Measurements from ENCODE around the gene MME. TPM values are rescaled to one million over a fixed set of nuclear protein-coding genes. Genes with fewer than 3 reads are reported as not detected.

Gene MME
- total RNA-seq, 2 donors from 2014 or later: 56.3 to 103 TPM

DNA sequence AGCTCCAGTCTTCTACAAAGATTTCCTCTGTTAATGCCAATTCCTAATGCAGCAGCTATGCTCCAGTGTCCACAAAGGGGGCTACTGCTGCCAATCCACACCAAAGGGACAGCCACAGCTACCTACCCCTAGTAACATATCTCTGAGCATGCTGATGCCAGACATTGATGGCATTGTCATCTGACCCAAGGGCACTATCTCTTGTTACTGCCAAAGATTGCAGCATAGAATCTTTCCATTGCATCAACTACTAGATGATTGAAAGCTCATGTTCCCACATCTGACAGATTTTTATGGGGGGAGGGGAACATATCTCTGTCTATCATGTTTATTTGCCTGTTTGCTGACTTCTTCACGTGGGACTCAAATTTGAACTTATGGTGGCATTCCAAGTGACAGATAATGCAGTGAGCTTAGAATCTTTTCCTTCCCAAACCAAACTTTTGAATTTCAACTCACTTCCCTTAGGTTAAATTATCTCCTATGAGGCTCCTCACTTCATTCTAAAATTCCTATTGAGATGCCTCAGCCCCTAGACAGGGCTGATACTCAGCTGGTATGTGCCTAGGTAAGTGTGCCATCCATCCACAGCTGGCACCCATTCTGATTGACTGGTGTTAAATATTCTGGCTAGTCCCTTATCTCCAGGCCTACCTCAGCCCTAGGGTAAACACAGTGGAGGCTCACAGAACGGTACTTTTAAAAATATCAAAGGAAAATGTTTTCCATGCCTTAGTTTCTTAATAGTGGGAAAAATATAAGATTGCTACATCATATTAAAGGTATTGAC, 113.0 kb downstream of the MME start:
- DNase-seq (ENCODE audit: low spot score): no peak
- intact Hi-C loops (cut with DNase I): no loop called here
- Histone ChIP-seq H3K36me3 (no peaks in the 10 kb centered on the region), H3K9me3 (no peaks in the 10 kb centered on the region), H3K4me1 (replicated peaks) (no peaks in the 10 kb centered on the region), H3K27ac (no peak overlapping the region), H3K4me3 (no peak overlapping the region), H3K27me3 (replicated peaks; ENCODE audit: insufficient read depth) (no peaks in the 10 kb centered on the region)
- TF ChIP-seq, protein P1, sequence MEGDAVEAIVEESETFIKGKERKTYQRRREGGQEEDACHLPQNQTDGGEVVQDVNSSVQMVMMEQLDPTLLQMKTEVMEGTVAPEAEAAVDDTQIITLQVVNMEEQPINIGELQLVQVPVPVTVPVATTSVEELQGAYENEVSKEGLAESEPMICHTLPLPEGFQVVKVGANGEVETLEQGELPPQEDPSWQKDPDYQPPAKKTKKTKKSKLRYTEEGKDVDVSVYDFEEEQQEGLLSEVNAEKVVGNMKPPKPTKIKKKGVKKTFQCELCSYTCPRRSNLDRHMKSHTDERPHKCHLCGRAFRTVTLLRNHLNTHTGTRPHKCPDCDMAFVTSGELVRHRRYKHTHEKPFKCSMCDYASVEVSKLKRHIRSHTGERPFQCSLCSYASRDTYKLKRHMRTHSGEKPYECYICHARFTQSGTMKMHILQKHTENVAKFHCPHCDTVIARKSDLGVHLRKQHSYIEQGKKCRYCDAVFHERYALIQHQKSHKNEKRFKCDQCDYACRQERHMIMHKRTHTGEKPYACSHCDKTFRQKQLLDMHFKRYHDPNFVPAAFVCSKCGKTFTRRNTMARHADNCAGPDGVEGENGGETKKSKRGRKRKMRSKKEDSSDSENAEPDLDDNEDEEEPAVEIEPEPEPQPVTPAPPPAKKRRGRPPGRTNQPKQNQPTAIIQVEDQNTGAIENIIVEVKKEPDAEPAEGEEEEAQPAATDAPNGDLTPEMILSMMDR (IDR thresholded peaks at IDR 0.05): no peak
- 78% methylated on average over 2 of the region's 2 CpGs for WGBS

DNA sequence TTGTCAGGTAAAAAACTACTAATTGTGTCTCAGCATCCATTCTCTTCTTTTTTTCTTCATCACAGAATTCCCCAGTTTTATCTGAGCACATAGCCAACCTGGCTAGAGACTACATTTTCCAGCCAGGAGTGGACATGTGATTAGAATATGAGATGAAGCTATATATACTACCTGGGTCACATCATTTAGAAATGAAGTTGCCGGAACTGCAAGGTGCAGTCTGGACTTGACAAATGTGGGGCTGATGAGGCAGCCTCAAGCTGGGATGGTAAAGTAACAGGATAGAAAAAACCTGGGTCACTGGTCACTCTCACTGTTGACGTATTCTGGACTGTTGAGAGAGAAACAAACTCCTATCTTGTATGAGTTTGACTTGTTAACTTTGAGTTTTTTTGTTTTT, 113.7 kb downstream of the MME start:
- 94% methylated on average over 2 of the region's 2 CpGs for WGBS
- intact Hi-C loops (cut with DNase I): no loop called here
- Histone ChIP-seq H3K9me3 (no peaks in the 10 kb centered on the region), H3K4me1 (replicated peaks) (no peaks in the 10 kb centered on the region), H3K36me3 (no peaks in the 10 kb centered on the region), H3K27me3 (replicated peaks; ENCODE audit: insufficient read depth) (no peaks in the 10 kb centered on the region), H3K4me3 (no peak overlapping the region), H3K27ac (no peak overlapping the region)
- TF ChIP-seq, protein P1 (IDR thresholded peaks at IDR 0.05): no peak
- no peak for TF ChIP-seq POLR2A (IDR thresholded peaks at IDR 0.05)
- no peak for DNase-seq (ENCODE audit: low spot score)

DNA sequence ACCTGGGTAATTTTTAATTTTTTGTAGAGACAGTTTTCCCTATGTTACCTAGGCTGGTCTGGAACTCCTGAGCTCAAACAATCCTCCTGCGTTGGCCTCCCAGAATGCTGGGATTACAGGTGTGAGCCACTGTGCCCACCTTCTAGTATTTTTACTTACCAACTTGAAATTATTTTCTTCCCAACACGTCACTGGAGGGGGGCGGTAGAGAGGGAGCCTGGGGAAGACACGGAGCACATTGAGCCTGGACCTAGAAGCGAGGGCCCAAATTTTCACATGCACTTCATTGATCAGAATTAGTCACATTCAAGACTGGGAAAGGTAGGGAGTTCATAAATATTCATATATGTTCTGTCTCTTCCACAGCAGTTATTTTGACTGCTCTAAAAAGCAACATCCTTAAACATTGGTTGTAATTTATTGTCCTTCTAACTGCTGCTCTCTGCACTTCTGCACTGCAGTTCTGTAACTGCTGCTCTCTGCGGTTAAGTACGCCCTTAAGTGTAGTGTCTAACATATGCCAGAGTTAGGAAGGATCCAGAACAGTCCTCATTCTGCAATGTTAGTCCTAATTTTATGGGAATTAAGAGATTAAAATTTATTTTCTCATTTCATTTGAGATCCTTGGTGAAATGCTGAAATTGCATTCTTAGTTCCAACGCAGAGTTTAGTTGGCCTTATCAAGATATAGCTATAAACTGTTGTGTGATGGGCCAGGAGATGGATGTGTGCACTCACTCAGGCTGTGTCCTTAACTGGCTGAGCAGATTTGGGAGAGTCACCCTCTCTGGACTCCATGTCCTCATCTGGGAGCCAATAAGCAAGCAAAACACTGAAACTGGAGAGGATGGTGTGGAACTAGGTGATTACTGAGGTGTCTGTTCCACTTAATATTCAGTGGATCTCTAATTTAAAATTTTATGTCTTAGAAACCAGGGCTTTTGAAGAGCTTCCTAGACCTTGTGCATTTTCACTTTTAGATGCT, 115.1 kb downstream of the MME start:
- no peak for TF ChIP-seq POLR2A (IDR thresholded peaks at IDR 0.05)
- TF ChIP-seq POLR2AphosphoS5 (IDR thresholded peaks at IDR 0.05): no peak
- TF ChIP-seq, protein P1 (IDR thresholded peaks at IDR 0.05): no peak
- intact Hi-C loops (cut with DNase I): no loop called here

DNA sequence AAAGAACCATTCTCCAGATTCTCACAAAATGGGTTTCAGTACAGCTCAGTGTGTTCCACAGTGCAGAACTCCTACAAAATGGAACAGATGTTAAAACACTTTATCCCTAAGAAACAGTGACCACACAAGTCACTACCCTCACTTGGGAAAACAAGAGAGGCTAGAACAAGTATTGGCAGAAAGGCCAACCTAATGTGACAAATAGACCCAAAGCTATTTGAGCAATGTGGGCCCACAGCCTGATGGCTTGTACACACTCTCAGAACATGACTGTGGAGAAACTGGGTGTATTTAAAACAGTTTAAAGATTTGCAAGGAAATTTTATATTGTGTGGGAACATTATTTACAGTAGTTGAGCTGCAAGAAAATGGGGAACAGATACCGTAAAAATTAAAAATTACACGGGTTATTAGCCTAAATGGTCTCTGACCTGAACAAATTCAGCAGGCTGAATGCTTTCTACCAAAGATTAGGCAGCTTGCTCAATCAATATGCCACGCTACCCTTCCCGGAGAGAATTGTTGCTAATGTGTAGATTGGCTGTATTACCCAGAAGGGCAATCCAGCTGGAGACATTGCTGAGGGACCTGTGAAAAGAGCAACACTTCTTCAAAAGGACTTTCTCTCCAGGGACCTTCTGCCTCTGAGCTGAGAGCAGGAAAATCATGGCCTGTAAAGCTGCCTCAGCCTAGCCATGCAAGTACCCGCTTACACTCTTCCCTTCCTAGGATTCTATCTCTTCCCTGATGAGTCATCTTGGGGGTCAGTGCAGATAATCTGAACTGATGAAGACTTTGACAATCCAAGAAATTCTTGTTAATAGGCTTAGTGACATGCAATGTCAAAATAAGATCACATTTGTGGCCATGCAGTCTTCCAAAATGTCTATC, 116.3 kb downstream of the MME start:
- TF ChIP-seq POLR2AphosphoS5 (IDR thresholded peaks at IDR 0.05): no peak
- TF ChIP-seq POLR2A (IDR thresholded peaks at IDR 0.05): no peak
- TF ChIP-seq, protein P1 (IDR thresholded peaks at IDR 0.05): no peak
- H3K9me3 ChIP-seq: no peaks in the 10 kb centered on the region
- no peak for DNase-seq (ENCODE audit: low spot score)
- no peak overlapping the region for H3K4me3 ChIP-seq
- H3K36me3 ChIP-seq: no peaks in the 10 kb centered on the region
- intact Hi-C loops (cut with DNase I): no loop called here
- 72% methylated on average over 5 of the region's 5 CpGs for WGBS
- no peaks in the 10 kb centered on the region for H3K4me1 ChIP-seq (replicated peaks)
- no peaks in the 10 kb centered on the region for H3K27me3 ChIP-seq (replicated peaks; ENCODE audit: insufficient read depth)
- H3K27ac ChIP-seq: no peak overlapping the region

More for the DNA sequence above, 115.1 kb downstream of the MME start:
- no peak for DNase-seq (ENCODE audit: low spot score)
- Histone ChIP-seq H3K4me1 (replicated peaks) (no peaks in the 10 kb centered on the region), H3K27me3 (replicated peaks; ENCODE audit: insufficient read depth) (no peaks in the 10 kb centered on the region), H3K4me3 (no peak overlapping the region), H3K27ac (no peak overlapping the region), H3K36me3 (no peaks in the 10 kb centered on the region), H3K9me3 (no peaks in the 10 kb centered on the region)
- WGBS: 89% methylated on average over 8 of the region's 8 CpGs

All from prostate gland (tissue), 2 donors.